ENCODE results near the gene TNXB.

DNA sequence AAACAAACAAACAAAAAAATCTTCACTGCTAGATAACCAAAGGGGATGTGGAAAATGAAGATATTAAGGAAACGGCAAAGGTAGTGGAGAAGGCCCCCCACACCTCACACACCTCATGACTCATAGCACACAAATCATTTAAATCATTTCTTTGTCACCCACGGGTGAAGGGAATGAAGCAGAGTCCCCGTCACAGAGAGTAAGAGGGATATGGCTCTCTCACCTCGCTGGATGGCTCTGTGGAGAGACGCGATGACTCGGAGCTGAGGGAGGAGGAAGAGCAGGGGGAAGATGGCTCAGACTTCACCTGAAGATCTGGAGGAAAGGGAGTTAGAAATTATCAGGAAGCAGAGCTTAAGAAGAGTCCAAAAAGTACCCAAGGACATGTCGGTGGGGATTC lies 17.7 kb upstream of the TNXB start:
- TF ChIP-seq, protein P1, sequence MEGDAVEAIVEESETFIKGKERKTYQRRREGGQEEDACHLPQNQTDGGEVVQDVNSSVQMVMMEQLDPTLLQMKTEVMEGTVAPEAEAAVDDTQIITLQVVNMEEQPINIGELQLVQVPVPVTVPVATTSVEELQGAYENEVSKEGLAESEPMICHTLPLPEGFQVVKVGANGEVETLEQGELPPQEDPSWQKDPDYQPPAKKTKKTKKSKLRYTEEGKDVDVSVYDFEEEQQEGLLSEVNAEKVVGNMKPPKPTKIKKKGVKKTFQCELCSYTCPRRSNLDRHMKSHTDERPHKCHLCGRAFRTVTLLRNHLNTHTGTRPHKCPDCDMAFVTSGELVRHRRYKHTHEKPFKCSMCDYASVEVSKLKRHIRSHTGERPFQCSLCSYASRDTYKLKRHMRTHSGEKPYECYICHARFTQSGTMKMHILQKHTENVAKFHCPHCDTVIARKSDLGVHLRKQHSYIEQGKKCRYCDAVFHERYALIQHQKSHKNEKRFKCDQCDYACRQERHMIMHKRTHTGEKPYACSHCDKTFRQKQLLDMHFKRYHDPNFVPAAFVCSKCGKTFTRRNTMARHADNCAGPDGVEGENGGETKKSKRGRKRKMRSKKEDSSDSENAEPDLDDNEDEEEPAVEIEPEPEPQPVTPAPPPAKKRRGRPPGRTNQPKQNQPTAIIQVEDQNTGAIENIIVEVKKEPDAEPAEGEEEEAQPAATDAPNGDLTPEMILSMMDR (IDR thresholded peaks at IDR 0.05; ENCODE audit: poor library complexity, severe bottlenecking), result no peak
- TF ChIP-seq EZH2 (IDR thresholded peaks at IDR 0.05; ENCODE audit: borderline replicate concordance, insufficient read depth, low read length, poor library complexity, severe bottlenecking) (no peak), RAD21 (conservative IDR thresholded peaks at IDR 0.05) (no peak), EP300 (conservative IDR thresholded peaks at IDR 0.05; ENCODE audit: poor library complexity, severe bottlenecking) (no peak), POLR2AphosphoS5 (IDR thresholded peaks at IDR 0.05) (no peak), TAF1 (IDR thresholded peaks at IDR 0.05; ENCODE audit: low read depth) (no peak), MXI1 (conservative IDR thresholded peaks at IDR 0.05; ENCODE audit: poor library complexity, severe bottlenecking) (no peak)
- TF ChIP-seq, protein P2, sequence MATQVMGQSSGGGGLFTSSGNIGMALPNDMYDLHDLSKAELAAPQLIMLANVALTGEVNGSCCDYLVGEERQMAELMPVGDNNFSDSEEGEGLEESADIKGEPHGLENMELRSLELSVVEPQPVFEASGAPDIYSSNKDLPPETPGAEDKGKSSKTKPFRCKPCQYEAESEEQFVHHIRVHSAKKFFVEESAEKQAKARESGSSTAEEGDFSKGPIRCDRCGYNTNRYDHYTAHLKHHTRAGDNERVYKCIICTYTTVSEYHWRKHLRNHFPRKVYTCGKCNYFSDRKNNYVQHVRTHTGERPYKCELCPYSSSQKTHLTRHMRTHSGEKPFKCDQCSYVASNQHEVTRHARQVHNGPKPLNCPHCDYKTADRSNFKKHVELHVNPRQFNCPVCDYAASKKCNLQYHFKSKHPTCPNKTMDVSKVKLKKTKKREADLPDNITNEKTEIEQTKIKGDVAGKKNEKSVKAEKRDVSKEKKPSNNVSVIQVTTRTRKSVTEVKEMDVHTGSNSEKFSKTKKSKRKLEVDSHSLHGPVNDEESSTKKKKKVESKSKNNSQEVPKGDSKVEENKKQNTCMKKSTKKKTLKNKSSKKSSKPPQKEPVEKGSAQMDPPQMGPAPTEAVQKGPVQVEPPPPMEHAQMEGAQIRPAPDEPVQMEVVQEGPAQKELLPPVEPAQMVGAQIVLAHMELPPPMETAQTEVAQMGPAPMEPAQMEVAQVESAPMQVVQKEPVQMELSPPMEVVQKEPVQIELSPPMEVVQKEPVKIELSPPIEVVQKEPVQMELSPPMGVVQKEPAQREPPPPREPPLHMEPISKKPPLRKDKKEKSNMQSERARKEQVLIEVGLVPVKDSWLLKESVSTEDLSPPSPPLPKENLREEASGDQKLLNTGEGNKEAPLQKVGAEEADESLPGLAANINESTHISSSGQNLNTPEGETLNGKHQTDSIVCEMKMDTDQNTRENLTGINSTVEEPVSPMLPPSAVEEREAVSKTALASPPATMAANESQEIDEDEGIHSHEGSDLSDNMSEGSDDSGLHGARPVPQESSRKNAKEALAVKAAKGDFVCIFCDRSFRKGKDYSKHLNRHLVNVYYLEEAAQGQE (IDR thresholded peaks at IDR 0.05; ENCODE audit: borderline replicate concordance), result no peak

Data from neural cell (in vitro differentiated cells).